SH-SY5Y (cell line): ENCODE measurements around the gene NACC1.

Source experiments
- GATA2 ChIP-seq: IDR thresholded peaks from 2 replicates; pipeline ENCODE4 v1.6.1; 2011; ENCODE audit warnings: mild to moderate bottlenecking, low read depth, low read length
- GATA3 ChIP-seq: IDR thresholded peaks from 2 replicates; pipeline ENCODE4 v1.6.1; 2011; ENCODE audit warnings: low read depth, mild to moderate bottlenecking, low read length, moderate library complexity

The NACC1 gene

GRCh38 chr19:13100841-13101589, 17.0 kb upstream of the NACC1 start:
- TF ChIP-seq GATA3 (no peak), GATA2 (no peak)

GRCh38 chr19:13101590-13102415, 16.3 kb upstream of the NACC1 start:
- TF ChIP-seq GATA3 (no peak), GATA2 (no peak)

- TF ChIP-seq GATA3, result no peak
- no peak for TF ChIP-seq GATA2
Observed at GRCh38 chr19:13102416-13102665, 15.7 kb upstream of the NACC1 start.

GRCh38 chr19:13102666-13103580, 15.1 kb upstream of the NACC1 start, which contains the start of gene LYL1:
Gene LYL1 (minus strand): TSS chr19:13102858. CDS start chr19:13101171, 1,687 bp downstream.
- no peak for TF ChIP-seq GATA3
- peak; percentile 94 for TF ChIP-seq GATA2

- TF ChIP-seq GATA3 (no peak), GATA2 (no peak)
Observed at GRCh38 chr19:13103581-13104359, 14.3 kb upstream of the NACC1 start.

GRCh38 chr19:13104360-13104847, 13.7 kb upstream of the NACC1 start:
- TF ChIP-seq GATA2, result no peak

GRCh38 chr19:13104848-13105711, 13.0 kb upstream of the NACC1 start:
- TF ChIP-seq GATA3, result no peak
- TF ChIP-seq GATA2, result no peak

GRCh38 chr19:13109361-13110098, 8.5 kb upstream of the NACC1 start:
- TF ChIP-seq GATA3 (no peak), GATA2 (no peak)

- TF ChIP-seq GATA2 (no peak), GATA3 (no peak)
Observed at GRCh38 chr19:13110099-13110610, 7.9 kb upstream of the NACC1 start.

- TF ChIP-seq GATA3 (no peak), GATA2 (no peak)
Observed at GRCh38 chr19:13112555-13112954, 5.5 kb upstream of the NACC1 start.

GRCh38 chr19:13115936-13116281, 2.2 kb upstream of the NACC1 start:
- TF ChIP-seq GATA2, result no peak
- no peak for TF ChIP-seq GATA3

GRCh38 chr19:13116282-13117175, 1.5 kb upstream of the NACC1 start, which contains the start of gene TRMT1:
Gene TRMT1 (minus strand): TSS chr19:13116740. CDS start chr19:13116399, 341 bp downstream.
- no peak for TF ChIP-seq GATA2
- no peak for TF ChIP-seq GATA3
